ENCODE results near the gene NPPB.

DNA sequence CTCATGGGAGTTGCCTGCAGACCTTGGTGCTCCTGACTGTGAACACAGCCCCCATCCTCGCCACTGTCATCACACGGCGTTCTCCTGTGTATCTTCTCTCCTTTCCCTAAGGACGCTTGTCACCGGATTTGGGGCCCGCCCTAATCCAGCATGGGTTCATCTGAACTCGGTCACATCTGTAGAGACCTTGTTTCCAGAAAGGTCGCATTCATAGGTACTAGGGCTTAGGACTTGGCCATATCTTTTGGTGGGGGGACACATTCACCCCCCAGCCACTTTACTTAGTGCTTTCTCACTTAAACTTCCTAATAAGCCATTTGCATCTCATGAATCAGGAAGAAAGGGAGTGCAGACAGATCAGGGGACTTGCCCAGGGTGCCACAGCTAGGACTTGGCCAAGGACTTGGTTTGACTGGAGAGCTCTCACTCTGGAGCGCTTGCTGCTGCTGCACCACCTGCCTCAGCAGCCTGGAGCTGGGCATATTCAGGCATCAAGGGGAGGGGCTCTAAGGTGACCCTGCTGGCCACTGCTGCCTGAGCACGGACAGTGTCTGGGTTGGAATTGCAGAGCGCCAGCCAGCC lies 20.9 kb downstream of the NPPB start:
- TF ChIP-seq, protein P1, sequence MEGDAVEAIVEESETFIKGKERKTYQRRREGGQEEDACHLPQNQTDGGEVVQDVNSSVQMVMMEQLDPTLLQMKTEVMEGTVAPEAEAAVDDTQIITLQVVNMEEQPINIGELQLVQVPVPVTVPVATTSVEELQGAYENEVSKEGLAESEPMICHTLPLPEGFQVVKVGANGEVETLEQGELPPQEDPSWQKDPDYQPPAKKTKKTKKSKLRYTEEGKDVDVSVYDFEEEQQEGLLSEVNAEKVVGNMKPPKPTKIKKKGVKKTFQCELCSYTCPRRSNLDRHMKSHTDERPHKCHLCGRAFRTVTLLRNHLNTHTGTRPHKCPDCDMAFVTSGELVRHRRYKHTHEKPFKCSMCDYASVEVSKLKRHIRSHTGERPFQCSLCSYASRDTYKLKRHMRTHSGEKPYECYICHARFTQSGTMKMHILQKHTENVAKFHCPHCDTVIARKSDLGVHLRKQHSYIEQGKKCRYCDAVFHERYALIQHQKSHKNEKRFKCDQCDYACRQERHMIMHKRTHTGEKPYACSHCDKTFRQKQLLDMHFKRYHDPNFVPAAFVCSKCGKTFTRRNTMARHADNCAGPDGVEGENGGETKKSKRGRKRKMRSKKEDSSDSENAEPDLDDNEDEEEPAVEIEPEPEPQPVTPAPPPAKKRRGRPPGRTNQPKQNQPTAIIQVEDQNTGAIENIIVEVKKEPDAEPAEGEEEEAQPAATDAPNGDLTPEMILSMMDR (optimal IDR thresholded peaks at IDR 0.05 in 1 of 3, IDR thresholded peaks at IDR 0.05 in 1 of 3, conservative IDR thresholded peaks at IDR 0.05 in 1 of 3; ENCODE audit: extremely low read depth in 1 of 3, insufficient read depth in 2 of 3, low read length in 3 of 3), result no peak
- no peak for TF ChIP-seq EZH2 (IDR thresholded peaks at IDR 0.05; ENCODE audit: low read length)

All from keratinocyte (primary cell).